ENCODE data around the gene TM4SF1. TPM values are rescaled to one million over a fixed set of nuclear protein-coding genes. Genes with fewer than 3 reads are reported as not detected.
A peak's percentile ranks its signal among the peaks of the same experiment; 100 is the strongest.

Gene TM4SF1
- total RNA-seq, 1 donor from 2014 or later: 28.9 TPM

DNA sequence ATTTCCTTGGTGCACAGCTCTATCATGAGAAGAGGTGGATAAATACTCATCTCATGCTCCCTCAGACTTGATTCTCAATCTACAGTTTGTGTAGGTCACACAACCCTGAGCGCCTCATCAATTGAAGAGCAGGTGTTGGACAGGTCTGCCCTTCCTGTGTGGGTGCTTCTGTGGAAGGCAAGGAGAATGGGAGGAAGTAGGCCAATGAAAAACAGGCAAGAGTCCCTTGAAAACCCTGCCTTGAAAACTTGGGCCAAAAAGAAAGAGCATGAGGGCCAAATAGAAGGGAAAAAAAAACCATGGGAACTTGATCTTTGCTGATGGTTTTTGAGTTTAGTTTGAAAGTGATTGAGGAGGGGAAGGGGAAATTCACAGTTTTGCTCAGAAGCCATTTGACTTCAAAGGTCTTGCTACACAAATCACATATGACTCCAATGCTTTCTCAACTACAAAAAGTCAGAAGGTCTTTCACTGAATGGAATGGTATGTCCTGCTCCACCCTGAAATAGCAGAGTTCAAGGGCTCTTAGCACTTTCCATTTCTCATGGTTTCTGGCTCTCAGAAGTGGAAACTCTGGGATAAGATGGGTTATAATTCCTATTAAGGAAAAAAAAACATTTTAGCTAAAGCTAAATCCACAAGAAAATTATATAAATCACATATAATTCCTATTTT lies 37.2 kb upstream of the TM4SF1 start:
- H3K27ac Mint-ChIP-seq (ENCODE audit: unreplicated experiment): no peak overlapping the region

DNA sequence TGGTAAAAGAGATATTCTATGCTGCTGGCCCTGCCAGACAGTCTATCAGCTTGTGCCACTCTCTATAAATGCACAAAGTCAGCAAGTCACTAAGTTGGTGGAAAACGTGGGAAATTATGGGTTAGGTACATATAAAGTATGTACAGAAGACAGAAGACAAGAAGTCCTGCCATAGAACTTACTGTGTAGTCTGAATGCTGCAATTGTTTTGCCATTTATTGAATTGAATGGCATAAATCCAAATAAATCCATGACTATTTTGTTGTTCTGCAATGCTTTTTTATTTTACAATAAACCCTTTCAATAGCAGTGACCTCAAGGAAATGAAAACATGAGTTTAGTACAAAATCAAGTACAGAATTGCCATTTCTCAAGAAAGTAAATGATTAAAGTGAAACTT lies 34.1 kb upstream of the TM4SF1 start:
- Mint-ChIP-seq H3K9me3 (ENCODE audit: unreplicated experiment) (peaks cover 4% of the 10 kb centered on the region), H3K4me3 (ENCODE audit: unreplicated experiment) (no peak overlapping the region), H3K4me1 (ENCODE audit: low read depth, unreplicated experiment) (peaks cover 19% of the 10 kb centered on the region), H3K27ac (ENCODE audit: unreplicated experiment) (no peak overlapping the region), H3K27me3 (ENCODE audit: low read depth, unreplicated experiment) (no peaks in the 10 kb centered on the region), H3K36me3 (ENCODE audit: low read depth, unreplicated experiment) (no peaks in the 10 kb centered on the region)
- Histone ChIP-seq H3K9ac (ENCODE audit: low read length) (no peak overlapping the region), H3K27ac (ENCODE audit: low read depth, low read length) (no peak overlapping the region), H3K4me2 (ENCODE audit: low read length) (no peak overlapping the region), H2AFZ (ENCODE audit: low read depth, low read length) (no peak overlapping the region), H4K20me1 (ENCODE audit: insufficient read depth, low read length) (no peaks in the 10 kb centered on the region), H3K4me1 (ENCODE audit: insufficient read depth, low read length) (peaks cover 8% of the 10 kb centered on the region), H3K27me3 (ENCODE audit: insufficient read depth, low read length) (no peaks in the 10 kb centered on the region), H3K79me2 (ENCODE audit: insufficient read depth, low read length) (no peaks in the 10 kb centered on the region), H3K36me3 (ENCODE audit: insufficient read depth, low read length) (no peaks in the 10 kb centered on the region), H3K4me3 (ENCODE audit: insufficient read depth, low read depth, low read length) (no peak overlapping the region), H3K9me3 (ENCODE audit: insufficient read depth, low read depth, low read length) (no peaks in the 10 kb centered on the region)
- FAIRE-seq (peak; percentile 5), DNase-seq (ENCODE audit: low read depth) (no peak)
- TF ChIP-seq EZH2 (IDR thresholded peaks at IDR 0.05; ENCODE audit: insufficient read depth, low read length): no peak
- TF ChIP-seq, protein P1, sequence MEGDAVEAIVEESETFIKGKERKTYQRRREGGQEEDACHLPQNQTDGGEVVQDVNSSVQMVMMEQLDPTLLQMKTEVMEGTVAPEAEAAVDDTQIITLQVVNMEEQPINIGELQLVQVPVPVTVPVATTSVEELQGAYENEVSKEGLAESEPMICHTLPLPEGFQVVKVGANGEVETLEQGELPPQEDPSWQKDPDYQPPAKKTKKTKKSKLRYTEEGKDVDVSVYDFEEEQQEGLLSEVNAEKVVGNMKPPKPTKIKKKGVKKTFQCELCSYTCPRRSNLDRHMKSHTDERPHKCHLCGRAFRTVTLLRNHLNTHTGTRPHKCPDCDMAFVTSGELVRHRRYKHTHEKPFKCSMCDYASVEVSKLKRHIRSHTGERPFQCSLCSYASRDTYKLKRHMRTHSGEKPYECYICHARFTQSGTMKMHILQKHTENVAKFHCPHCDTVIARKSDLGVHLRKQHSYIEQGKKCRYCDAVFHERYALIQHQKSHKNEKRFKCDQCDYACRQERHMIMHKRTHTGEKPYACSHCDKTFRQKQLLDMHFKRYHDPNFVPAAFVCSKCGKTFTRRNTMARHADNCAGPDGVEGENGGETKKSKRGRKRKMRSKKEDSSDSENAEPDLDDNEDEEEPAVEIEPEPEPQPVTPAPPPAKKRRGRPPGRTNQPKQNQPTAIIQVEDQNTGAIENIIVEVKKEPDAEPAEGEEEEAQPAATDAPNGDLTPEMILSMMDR (IDR thresholded peaks at IDR 0.05; ENCODE audit: insufficient read depth, low read depth, low read length): no peak

More for the DNA sequence above, 37.2 kb upstream of the TM4SF1 start:
- peaks cover 3% of the 10 kb centered on the region for H3K4me1 ChIP-seq (ENCODE audit: insufficient read depth, low read length)
- H2AFZ ChIP-seq (ENCODE audit: low read depth, low read length): no peak overlapping the region
- TF ChIP-seq EZH2 (IDR thresholded peaks at IDR 0.05; ENCODE audit: insufficient read depth, low read length): no peak
- TF ChIP-seq, protein P1 (IDR thresholded peaks at IDR 0.05; ENCODE audit: insufficient read depth, low read depth, low read length): no peak
- peaks cover 4% of the 10 kb centered on the region for H3K9me3 Mint-ChIP-seq (ENCODE audit: unreplicated experiment)
- no peaks in the 10 kb centered on the region for H4K20me1 ChIP-seq (ENCODE audit: insufficient read depth, low read length)
- H3K27ac ChIP-seq (ENCODE audit: low read depth, low read length): no peak overlapping the region
- DNase-seq (ENCODE audit: low read depth) (peak; percentile 24), FAIRE-seq (peak; percentile 26)
- H3K4me2 ChIP-seq (ENCODE audit: low read length): no peak overlapping the region
- no peak overlapping the region for H3K4me3 ChIP-seq (ENCODE audit: insufficient read depth, low read depth, low read length)
- no peaks in the 10 kb centered on the region for H3K36me3 ChIP-seq (ENCODE audit: insufficient read depth, low read length)
- H3K36me3 Mint-ChIP-seq (ENCODE audit: low read depth, unreplicated experiment): no peaks in the 10 kb centered on the region
- H3K9me3 ChIP-seq (ENCODE audit: insufficient read depth, low read depth, low read length): no peaks in the 10 kb centered on the region
- no peaks in the 10 kb centered on the region for H3K79me2 ChIP-seq (ENCODE audit: insufficient read depth, low read length)
- no peak overlapping the region for H3K4me3 Mint-ChIP-seq (ENCODE audit: unreplicated experiment)
- H3K27me3 ChIP-seq (ENCODE audit: insufficient read depth, low read length): no peaks in the 10 kb centered on the region
- H3K4me1 Mint-ChIP-seq (ENCODE audit: low read depth, unreplicated experiment): peaks cover 10% of the 10 kb centered on the region
- no peak overlapping the region for H3K9ac ChIP-seq (ENCODE audit: low read length)
- H3K27me3 Mint-ChIP-seq (ENCODE audit: low read depth, unreplicated experiment): no peaks in the 10 kb centered on the region

DNA sequence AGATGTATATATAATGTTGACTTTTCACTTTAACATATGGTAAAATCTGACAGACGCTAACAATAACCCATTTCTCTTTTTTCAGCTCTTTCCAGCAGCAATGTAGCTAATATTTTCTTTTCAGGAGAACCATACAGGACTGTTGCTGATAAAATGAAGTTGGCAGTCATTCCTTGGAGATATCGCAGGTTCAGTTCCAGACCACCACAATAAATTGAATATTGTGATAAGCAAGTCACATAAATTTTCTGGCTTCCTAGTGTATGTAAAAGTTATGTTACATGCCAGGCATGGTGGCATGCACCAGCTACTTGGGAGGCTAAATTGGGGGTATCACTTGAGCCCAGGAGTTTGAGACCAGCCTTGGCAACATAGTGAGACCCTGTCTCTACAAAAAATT lies 31.9 kb upstream of the TM4SF1 start:
- Mint-ChIP-seq H3K27me3 (ENCODE audit: low read depth, unreplicated experiment) (no peaks in the 10 kb centered on the region), H3K4me1 (ENCODE audit: low read depth, unreplicated experiment) (peaks cover 17% of the 10 kb centered on the region), H3K9me3 (ENCODE audit: unreplicated experiment) (no peaks in the 10 kb centered on the region), H3K27ac (ENCODE audit: unreplicated experiment) (no peak overlapping the region), H3K4me3 (ENCODE audit: unreplicated experiment) (no peak overlapping the region), H3K36me3 (ENCODE audit: low read depth, unreplicated experiment) (no peaks in the 10 kb centered on the region)
- Histone ChIP-seq H3K27me3 (ENCODE audit: insufficient read depth, low read length) (no peaks in the 10 kb centered on the region), H3K4me2 (ENCODE audit: low read length) (no peak overlapping the region), H3K9ac (ENCODE audit: low read length) (no peak overlapping the region), H2AFZ (ENCODE audit: low read depth, low read length) (no peak overlapping the region), H3K36me3 (ENCODE audit: insufficient read depth, low read length) (no peaks in the 10 kb centered on the region), H3K4me3 (ENCODE audit: insufficient read depth, low read depth, low read length) (no peak overlapping the region), H3K4me1 (ENCODE audit: insufficient read depth, low read length) (peaks cover 8% of the 10 kb centered on the region), H3K9me3 (ENCODE audit: insufficient read depth, low read depth, low read length) (no peaks in the 10 kb centered on the region), H4K20me1 (ENCODE audit: insufficient read depth, low read length) (no peaks in the 10 kb centered on the region), H3K27ac (ENCODE audit: low read depth, low read length) (no peak overlapping the region), H3K79me2 (ENCODE audit: insufficient read depth, low read length) (no peaks in the 10 kb centered on the region)
- TF ChIP-seq, protein P1 (IDR thresholded peaks at IDR 0.05; ENCODE audit: insufficient read depth, low read depth, low read length): no peak
- no peak for TF ChIP-seq EZH2 (IDR thresholded peaks at IDR 0.05; ENCODE audit: insufficient read depth, low read length)
- FAIRE-seq: peak; percentile 9
- DNase-seq (ENCODE audit: low read depth): no peak
